IMR-90 (cell line): ENCODE measurements around the gene FSTL3. TPM values are rescaled to one million over a fixed set of nuclear protein-coding genes. Genes with fewer than 3 reads are reported as not detected.

ENCODE experiments used
- ATAC-seq: fragments of 200-7000 bp; cut with Tn5 transposase; 2 replicates; pipeline ENCODE4 v1.9.1; 2020; ENCODE audit warnings: low read depth, mild to moderate bottlenecking, moderate library complexity
- BruUV-seq: library from RNA; stranded (reverse); fragments of 400-500 nt; replicated peaks from 2 replicates; lab custom pipeline; 2021; lab: Mats Ljungman, UMichigan
- CTCF ChIA-PET: fragments of 300-600 bp; formaldehyde crosslinking; extraction: SDS; loops from one replicate; lab custom pipeline; 2021; ENCODE audit warnings: antibody characterized with exemption; lab: Yijun Ruan, JAX
- POLR2A ChIA-PET: fragments of 300-600 bp; sonication (Branson Sonifier 250); formaldehyde crosslinking; loops from one replicate; lab custom pipeline; 2022; ENCODE audit warnings: antibody characterized with exemption; ENCODE audit not compliant: unreplicated experiment; lab: Charles Lee
- DNase-seq: peaks from one replicate; pipeline ENCODE4 v3.0.0; 2013
- H2AFZ ChIP-seq: replicated peaks from 2 replicates; pipeline ENCODE3; 2013; ENCODE audit warnings: low read length, mild to moderate bottlenecking; ENCODE audit not compliant: poor library complexity
- H2AK5ac ChIP-seq: 2 replicates; pipeline ENCODE4 v1.6.1; 2013; ENCODE audit warnings: low read depth, low read length, inconsistent platforms
- H2AK9ac ChIP-seq: replicated peaks from 2 replicates; pipeline ENCODE3; 2013; ENCODE audit warnings: mild to moderate bottlenecking, low read depth, low read length, moderate library complexity; ENCODE audit not compliant: poor library complexity
- H2BK120ac ChIP-seq: 2 replicates; pipeline ENCODE4 v1.6.1; 2013; ENCODE audit warnings: low read depth, low read length, inconsistent platforms
- H2BK15ac ChIP-seq: 3 replicates; pipeline ENCODE4 v1.6.1; 2013; ENCODE audit warnings: low read depth, low read length, inconsistent platforms
- H2BK20ac ChIP-seq: 2 replicates; pipeline ENCODE4 v1.6.1; 2013; ENCODE audit warnings: low read depth, mild to moderate bottlenecking, inconsistent platforms, low read length, moderate library complexity
- H2BK5ac ChIP-seq: 2 replicates; pipeline ENCODE4 v1.6.1; 2013; ENCODE audit warnings: mild to moderate bottlenecking, low read depth, low read length, inconsistent platforms; ENCODE audit not compliant: poor library complexity, severe bottlenecking
- H3K14ac ChIP-seq: replicated peaks from 2 replicates; pipeline ENCODE4 v1.6.1; 2013; ENCODE audit warnings: low read depth, low read length, inconsistent platforms
- H3K18ac ChIP-seq: 2 replicates; pipeline ENCODE4 v1.6.1; 2013; ENCODE audit warnings: low read depth, low read length, control low read depth
- H3K23ac ChIP-seq: 2 replicates; pipeline ENCODE4 v1.6.1; 2013; ENCODE audit warnings: low read depth, low read length, inconsistent platforms
- H3K27ac ChIP-seq: 2 replicates; pipeline ENCODE4 v1.5.1; 2013; ENCODE audit warnings: mild to moderate bottlenecking, control low read depth, low read length; ENCODE audit not compliant: insufficient read depth
- H3K27me3 ChIP-seq: 2 replicates; pipeline ENCODE4 v1.6.1; 2013; ENCODE audit warnings: low read length; ENCODE audit not compliant: control insufficient read depth, insufficient read depth
- H3K36me3 ChIP-seq: 2 replicates; pipeline ENCODE4 v1.6.1; 2013; ENCODE audit warnings: low read length, mixed read lengths; ENCODE audit not compliant: control insufficient read depth, insufficient read depth
- H3K4ac ChIP-seq: 2 replicates; pipeline ENCODE4 v1.6.1; 2013; ENCODE audit warnings: low read depth, low read length, inconsistent platforms
- H3K4me1 ChIP-seq: 2 replicates; pipeline ENCODE4 v1.6.1; 2013; ENCODE audit warnings: low read length, mixed read lengths; ENCODE audit not compliant: control insufficient read depth, insufficient read depth
- H3K4me2 ChIP-seq: 2 replicates; pipeline ENCODE4 v1.6.1; 2013; ENCODE audit warnings: low read depth, mild to moderate bottlenecking, control low read depth, low read length, moderate library complexity
- H3K4me3 ChIP-seq: 2 replicates; pipeline ENCODE4 v1.5.1; 2013; ENCODE audit warnings: low read depth, mild to moderate bottlenecking, control low read depth, low read length, moderate library complexity; ENCODE audit not compliant: insufficient read depth
- H3K56ac ChIP-seq: 2 replicates; pipeline ENCODE4 v1.6.1; 2013; ENCODE audit warnings: low read length, inconsistent platforms; ENCODE audit not compliant: insufficient read depth; ENCODE audit errors: extremely low read depth
- H3K79me1 ChIP-seq, 2 experiments: 2 replicates each; pipeline ENCODE4 v1.6.1; 2013; ENCODE audit warnings: low read length in 2 of 2, inconsistent platforms in 1 of 2, low read depth in 1 of 2
- H3K9ac ChIP-seq: 2 replicates; pipeline ENCODE4 v1.6.1; 2013; ENCODE audit warnings: low read depth, low read length, control low read depth
- H3K9me1 ChIP-seq: 2 replicates; pipeline ENCODE4 v1.6.1; 2013; ENCODE audit warnings: low read length, inconsistent platforms; ENCODE audit not compliant: insufficient read depth
- H3K9me3 ChIP-seq: 2 replicates; pipeline ENCODE4 v1.6.1; 2013; ENCODE audit warnings: low read length; ENCODE audit not compliant: control insufficient read depth, insufficient read depth
- H4K20me1 ChIP-seq: 2 replicates; pipeline ENCODE4 v1.6.1; 2013; ENCODE audit warnings: low read length, inconsistent platforms; ENCODE audit not compliant: insufficient read depth
- H4K5ac ChIP-seq: 2 replicates; pipeline ENCODE4 v1.6.1; 2013; ENCODE audit warnings: mild to moderate bottlenecking, low read depth, low read length, control low read depth
- H4K8ac ChIP-seq, 2 experiments: 2 replicates each; pipeline ENCODE4 v1.6.1; 2013; ENCODE audit warnings: low read depth in 2 of 2, low read length in 2 of 2, control low read depth in 1 of 2, inconsistent platforms in 1 of 2
- H4K91ac ChIP-seq: 2 replicates; pipeline ENCODE4 v1.6.1; 2013; ENCODE audit warnings: low read depth, low read length, inconsistent platforms; ENCODE audit not compliant: insufficient read depth
- BHLHE40 ChIP-seq: fragments of 150-350 bp; IDR thresholded peaks from 2 replicates; pipeline ENCODE4 v1.6.1; 2016; ENCODE audit warnings: mild to moderate bottlenecking, low read depth, low read length
- CEBPB ChIP-seq: IDR thresholded peaks from 2 replicates; pipeline ENCODE4 v1.6.1; 2012; ENCODE audit warnings: low read depth, low read length, improper control_type of control experiment
- CHD1 ChIP-seq: IDR thresholded peaks from 2 replicates; pipeline ENCODE4 v1.6.1; 2012; ENCODE audit warnings: low read depth, low read length, improper control_type of control experiment
- FOS ChIP-seq: fragments of 150-350 bp; IDR thresholded peaks from 2 replicates; pipeline ENCODE4 v1.6.1; 2016; ENCODE audit warnings: low read depth, low read length
- MAZ ChIP-seq: IDR thresholded peaks from 2 replicates; pipeline ENCODE4 v1.6.1; 2012; ENCODE audit warnings: low read depth, mild to moderate bottlenecking, low read length, improper control_type of control experiment, moderate library complexity, borderline replicate concordance
- MXI1 ChIP-seq: IDR thresholded peaks from 2 replicates; pipeline ENCODE4 v1.6.1; 2012; ENCODE audit warnings: low read depth, mild to moderate bottlenecking, low read length, moderate library complexity, borderline replicate concordance
- POLR2A ChIP-seq: IDR thresholded peaks from 2 replicates; pipeline ENCODE4 v1.6.1; 2012; ENCODE audit warnings: mild to moderate bottlenecking, low read depth, low read length
- RAD21 ChIP-seq: IDR thresholded peaks from 2 replicates; pipeline ENCODE4 v1.6.1; 2012; ENCODE audit warnings: low read length, improper control_type of control experiment
- RCOR1 ChIP-seq: IDR thresholded peaks from 2 replicates; pipeline ENCODE4 v1.6.1; 2012; ENCODE audit warnings: mild to moderate bottlenecking, low read length, improper control_type of control experiment; ENCODE audit not compliant: insufficient replicate concordance
- RFX5 ChIP-seq: IDR thresholded peaks from 2 replicates; pipeline ENCODE4 v1.8.0; 2012; ENCODE audit warnings: low read depth, mild to moderate bottlenecking, low read length, moderate library complexity
- SMC3 ChIP-seq: fragments of 150-350 bp; IDR thresholded peaks from 2 replicates; pipeline ENCODE4 v1.6.1; 2016; ENCODE audit warnings: low read depth, mild to moderate bottlenecking, antibody characterized with exemption, low read length, moderate library complexity
- WGBS, 2 experiments: methylation state at CpG; one replicate each; pipeline versions ENCODE4 v1.1.5 to v1.1.7; 2013; ENCODE audit warnings: missing lambda C conversion rate in 2 of 2; ENCODE audit not compliant: insufficient read length in 1 of 2; ENCODE audit errors: extremely low coverage in 2 of 2; 5-methylcytosine and 5-hydroxymethylcytosine counted together
- dilution Hi-C: fragments of 300-500 bp; cut with HindIII; formaldehyde crosslinking; loops from one replicate; pipeline ENCODE4 v1.14.3; 2018; ENCODE audit warnings: low sequenced_read_pairs; ENCODE audit not compliant: unreplicated experiment
- in situ Hi-C: fragments of 300-500 bp; cut with MboI; formaldehyde crosslinking; loops from 3 replicates; pipeline ENCODE4 v1.14.3; 2019; ENCODE audit warnings: low sequenced_read_pairs, inconsistent platforms, mixed read lengths
- intact Hi-C: fragments of 100-400 bp; cut with micrococcal nuclease; formaldehyde crosslinking; loops from 2 replicates; pipeline ENCODE4 v1.10.0; 2022
- polyA plus RNA-seq, 3 experiments: library from polyadenylated mRNA; depleted of rRNA; stranded (reverse); fragments of >200 nt; gene quantifications; 2 replicates each; pipeline ENCODE4 v1.2.3, GENCODE V29; 2012; ENCODE audit warnings: low replicate concordance in 1 of 3
- total RNA-seq: library from RNA; depleted of rRNA; stranded (reverse); fragments of >200 nt; gene quantifications from 2 replicates; pipeline ENCODE4 v1.2.3, GENCODE V29; 2012
- TF ChIP-seq, protein P1 (sequence below): conservative IDR thresholded peaks from 2 replicates; pipeline ENCODE4 v1.5.1; 2012; ENCODE audit warnings: mild to moderate bottlenecking, low read depth, low read length, improper control_type of control experiment
- TF ChIP-seq, protein P2 (sequence below): fragments of 150-350 bp; IDR thresholded peaks from 2 replicates; pipeline ENCODE4 v1.6.1; 2016; ENCODE audit warnings: low read depth, mild to moderate bottlenecking, low read length, moderate library complexity, borderline replicate concordance

FSTL3 gene
- total and polyA plus RNA-seq, 2 of the 4 experiments (the other 2 are of a cell fraction) = 32.3 to 76.9 TPM

DNA sequence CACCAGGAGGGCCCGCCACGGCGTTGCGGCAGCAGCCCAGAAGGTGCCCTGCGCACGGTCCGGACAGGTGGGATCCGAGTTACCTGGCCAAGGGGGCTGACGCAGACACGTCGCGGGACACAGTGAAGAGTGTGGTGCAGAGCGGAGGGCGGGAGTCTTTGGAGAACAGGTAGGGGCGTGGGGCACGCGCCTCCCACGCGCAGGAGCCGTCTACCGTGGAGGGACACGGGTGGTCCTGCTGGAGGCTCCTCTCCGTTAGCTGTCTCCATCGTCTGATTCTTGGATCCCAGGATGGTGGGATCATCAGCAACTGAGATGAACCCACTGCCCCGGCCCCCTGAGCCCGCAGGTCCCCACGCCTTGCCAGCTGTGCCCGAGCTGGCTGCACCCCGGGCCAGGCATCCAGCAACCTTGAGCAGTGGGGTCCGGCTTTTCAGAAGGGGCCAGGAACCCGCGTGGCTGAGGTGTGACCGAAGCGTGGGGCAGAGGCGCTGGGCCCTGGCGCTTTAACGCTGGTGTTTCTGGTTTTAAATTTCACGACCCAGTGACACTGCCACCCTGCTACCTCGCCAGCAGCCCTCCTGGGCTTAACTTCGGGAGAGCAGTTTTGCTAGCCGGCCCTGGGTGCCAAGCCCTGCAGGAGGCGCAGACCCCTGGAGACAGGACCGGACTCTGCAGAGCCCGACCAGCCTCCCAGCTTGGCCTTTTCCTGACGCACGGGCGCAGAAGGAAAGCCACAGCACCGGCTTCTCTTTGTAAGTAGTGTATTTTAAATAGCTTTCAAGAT lies 29.2 kb upstream of the FSTL3 start:
- H3K27ac ChIP-seq = no peak overlapping the region
- no peak overlapping the region for H2BK120ac ChIP-seq
- H3K36me3 ChIP-seq = peaks cover 47% of the 10 kb centered on the region
- no peak overlapping the region for H4K8ac ChIP-seq
- H3K79me1 ChIP-seq = peaks cover 0 to 9% of the 10 kb centered on the region in 2 experiments; a peak in 1 of 4 replicates
- intact Hi-C loops = no loop called here
- BruUV-seq = no TSS peak
- H3K23ac ChIP-seq = no peak overlapping the region
- H3K18ac ChIP-seq = no peak overlapping the region
- no peaks in the 10 kb centered on the region for H3K9me1 ChIP-seq
- no peak overlapping the region for H2AFZ ChIP-seq
- ATAC-seq (no peak), DNase-seq (no peak)
- dilution Hi-C loops = no loop called here
- peaks cover 5% of the 10 kb centered on the region; the same call in 1 of the 2 replicates for H4K20me1 ChIP-seq
- no peak for TF ChIP-seq FOS
- TF ChIP-seq, protein P1, sequence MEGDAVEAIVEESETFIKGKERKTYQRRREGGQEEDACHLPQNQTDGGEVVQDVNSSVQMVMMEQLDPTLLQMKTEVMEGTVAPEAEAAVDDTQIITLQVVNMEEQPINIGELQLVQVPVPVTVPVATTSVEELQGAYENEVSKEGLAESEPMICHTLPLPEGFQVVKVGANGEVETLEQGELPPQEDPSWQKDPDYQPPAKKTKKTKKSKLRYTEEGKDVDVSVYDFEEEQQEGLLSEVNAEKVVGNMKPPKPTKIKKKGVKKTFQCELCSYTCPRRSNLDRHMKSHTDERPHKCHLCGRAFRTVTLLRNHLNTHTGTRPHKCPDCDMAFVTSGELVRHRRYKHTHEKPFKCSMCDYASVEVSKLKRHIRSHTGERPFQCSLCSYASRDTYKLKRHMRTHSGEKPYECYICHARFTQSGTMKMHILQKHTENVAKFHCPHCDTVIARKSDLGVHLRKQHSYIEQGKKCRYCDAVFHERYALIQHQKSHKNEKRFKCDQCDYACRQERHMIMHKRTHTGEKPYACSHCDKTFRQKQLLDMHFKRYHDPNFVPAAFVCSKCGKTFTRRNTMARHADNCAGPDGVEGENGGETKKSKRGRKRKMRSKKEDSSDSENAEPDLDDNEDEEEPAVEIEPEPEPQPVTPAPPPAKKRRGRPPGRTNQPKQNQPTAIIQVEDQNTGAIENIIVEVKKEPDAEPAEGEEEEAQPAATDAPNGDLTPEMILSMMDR = no peak
- TF ChIP-seq RFX5 = no peak
- no peak for TF ChIP-seq RAD21
- no peak for TF ChIP-seq CEBPB
- TF ChIP-seq, protein P2, sequence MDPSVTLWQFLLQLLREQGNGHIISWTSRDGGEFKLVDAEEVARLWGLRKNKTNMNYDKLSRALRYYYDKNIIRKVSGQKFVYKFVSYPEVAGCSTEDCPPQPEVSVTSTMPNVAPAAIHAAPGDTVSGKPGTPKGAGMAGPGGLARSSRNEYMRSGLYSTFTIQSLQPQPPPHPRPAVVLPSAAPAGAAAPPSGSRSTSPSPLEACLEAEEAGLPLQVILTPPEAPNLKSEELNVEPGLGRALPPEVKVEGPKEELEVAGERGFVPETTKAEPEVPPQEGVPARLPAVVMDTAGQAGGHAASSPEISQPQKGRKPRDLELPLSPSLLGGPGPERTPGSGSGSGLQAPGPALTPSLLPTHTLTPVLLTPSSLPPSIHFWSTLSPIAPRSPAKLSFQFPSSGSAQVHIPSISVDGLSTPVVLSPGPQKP = no peak
- no peak for TF ChIP-seq MAZ
- no peak for TF ChIP-seq RCOR1
- TF ChIP-seq POLR2A = no peak
- no peak for TF ChIP-seq MXI1
- no peak for TF ChIP-seq BHLHE40
- TF ChIP-seq SMC3 = no peak
- no peak for TF ChIP-seq CHD1
- H4K91ac ChIP-seq = no peak overlapping the region
- no peak overlapping the region for H3K4ac ChIP-seq
- no peak overlapping the region for H3K56ac ChIP-seq
- H2AK9ac ChIP-seq = peak overlapping the region; percentile 55
- no peak overlapping the region for H2BK20ac ChIP-seq
- H3K9ac ChIP-seq = no peak overlapping the region
- no peak overlapping the region for H3K4me2 ChIP-seq
- ChIA-PET POLR2A (no interaction called here), CTCF (no interaction called here)
- no peaks in the 10 kb centered on the region for H3K4me1 ChIP-seq
- H3K4me3 ChIP-seq = no peak overlapping the region
- WGBS, 2 experiments = 94% methylated on average over 30 of the region's 48 CpGs; no CpG with 5 or more reads in 1 of the 2 experiments
- H2BK15ac ChIP-seq = no peak overlapping the region
- H3K14ac ChIP-seq = no peak overlapping the region
- in situ Hi-C loops = no loop called here
- no peak overlapping the region for H4K5ac ChIP-seq
- H2BK5ac ChIP-seq = no peak overlapping the region
- H3K27me3 ChIP-seq = no peaks in the 10 kb centered on the region
- no peak overlapping the region for H2AK5ac ChIP-seq
- H3K9me3 ChIP-seq = no peaks in the 10 kb centered on the region
